Heart left ventricle (tissue), 13 donors: ENCODE measurements around the gene GPANK1.

Source experiments
- CTCF ChIP-seq, 12 donors: fragments of 200-600 bp; sonication (generic) in 4 of 12; IDR thresholded peaks; one replicate each; pipeline versions ENCODE4 v1.5.0 to v1.8.0; 2018 to 2022; ENCODE audit warnings: antibody characterized with exemption in 12 of 12, mild to moderate bottlenecking in 5 of 12
- POLR2A ChIP-seq, 2 donors: fragments of 450-650 bp; IDR thresholded peaks; one replicate each; pipeline ENCODE4 v1.6.1; 2017; ENCODE audit warnings: antibody characterized with exemption in 2 of 2, mild to moderate bottlenecking in 2 of 2, moderate library complexity in 2 of 2
- donor health status: ischemic (EF 13 %, LVEDD 7.1; RV severe dilation, severe dysfunction).
- donor health status: DM: no; HTN: yes; CAD: no.
- donor health status: DM: no; HTN: no; CAD: no.
- donor health status: ischemic (EF 25% LVEDD 6.9; RV normal size, moderate dysfunction).
- donor health status: ischemic (EF 25% LVEDD 5.7; RV mildly dilated, moderate dysfunction).
- donor health status: ischemic (EF 35%, LVEDD 5.7; RV mildly dilated, moderate dysfunction).
- donor health status: nonischemic (EF 11% LVEDD 7.7; RV severe dilation, severe dysfunction).
- donor health status: DM: yes; HTN: yes; CAD: no.
- donor health status: PGD.
- donor health status: ischemic (EF 29% LVEDD 5.4; RV normal size, mild dysfunction).
- donor health status: nonischemic (EF 23%, LVEDD 6.1; RV moderate dilation, normal function).

GRCh38 chr6:31707701-31708100 is 42.9 kb upstream of the GPANK1 start:
- no peak for TF ChIP-seq POLR2A (IDR thresholded peaks at IDR 0.05)
- no peak for TF ChIP-seq CTCF (IDR thresholded peaks at IDR 0.05)
